GM12874 (cell line): ENCODE results near the gene GRIK3.

Experiments used
- TF ChIP-seq, protein P1 (sequence below): IDR thresholded peaks from 2 replicates; pipeline ENCODE4 v1.5.1; 2011; ENCODE audit warnings: low read depth, mild to moderate bottlenecking, control low read depth, low read length, moderate library complexity; ENCODE audit not compliant: insufficient read depth

GRIK3 gene

GRCh38 chr1:36944883-36945282 is 89.4 kb downstream of the GRIK3 start:
- TF ChIP-seq, protein P1, sequence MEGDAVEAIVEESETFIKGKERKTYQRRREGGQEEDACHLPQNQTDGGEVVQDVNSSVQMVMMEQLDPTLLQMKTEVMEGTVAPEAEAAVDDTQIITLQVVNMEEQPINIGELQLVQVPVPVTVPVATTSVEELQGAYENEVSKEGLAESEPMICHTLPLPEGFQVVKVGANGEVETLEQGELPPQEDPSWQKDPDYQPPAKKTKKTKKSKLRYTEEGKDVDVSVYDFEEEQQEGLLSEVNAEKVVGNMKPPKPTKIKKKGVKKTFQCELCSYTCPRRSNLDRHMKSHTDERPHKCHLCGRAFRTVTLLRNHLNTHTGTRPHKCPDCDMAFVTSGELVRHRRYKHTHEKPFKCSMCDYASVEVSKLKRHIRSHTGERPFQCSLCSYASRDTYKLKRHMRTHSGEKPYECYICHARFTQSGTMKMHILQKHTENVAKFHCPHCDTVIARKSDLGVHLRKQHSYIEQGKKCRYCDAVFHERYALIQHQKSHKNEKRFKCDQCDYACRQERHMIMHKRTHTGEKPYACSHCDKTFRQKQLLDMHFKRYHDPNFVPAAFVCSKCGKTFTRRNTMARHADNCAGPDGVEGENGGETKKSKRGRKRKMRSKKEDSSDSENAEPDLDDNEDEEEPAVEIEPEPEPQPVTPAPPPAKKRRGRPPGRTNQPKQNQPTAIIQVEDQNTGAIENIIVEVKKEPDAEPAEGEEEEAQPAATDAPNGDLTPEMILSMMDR: no peak

DNA sequence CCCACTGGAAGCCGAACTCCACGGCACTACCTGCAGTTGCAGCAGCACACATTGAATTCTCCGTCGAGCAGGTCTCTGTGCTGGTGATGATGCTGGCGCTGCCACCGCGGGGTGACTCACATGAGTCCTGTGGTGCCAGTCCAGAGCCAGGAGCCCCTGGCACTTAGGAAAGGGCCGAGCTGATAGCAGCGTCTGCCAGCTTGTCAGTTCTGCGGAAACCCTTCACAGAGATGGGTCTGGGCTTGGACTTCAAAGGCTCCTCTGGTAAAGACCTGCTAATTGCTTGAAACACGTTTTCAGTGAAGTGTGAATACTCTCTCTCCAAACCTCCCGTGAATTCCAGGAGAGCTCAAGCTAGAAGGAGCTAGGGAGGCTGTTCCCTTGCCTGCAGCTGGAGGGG is 92.2 kb downstream of the GRIK3 start:
- TF ChIP-seq, protein P1: no peak

DNA sequence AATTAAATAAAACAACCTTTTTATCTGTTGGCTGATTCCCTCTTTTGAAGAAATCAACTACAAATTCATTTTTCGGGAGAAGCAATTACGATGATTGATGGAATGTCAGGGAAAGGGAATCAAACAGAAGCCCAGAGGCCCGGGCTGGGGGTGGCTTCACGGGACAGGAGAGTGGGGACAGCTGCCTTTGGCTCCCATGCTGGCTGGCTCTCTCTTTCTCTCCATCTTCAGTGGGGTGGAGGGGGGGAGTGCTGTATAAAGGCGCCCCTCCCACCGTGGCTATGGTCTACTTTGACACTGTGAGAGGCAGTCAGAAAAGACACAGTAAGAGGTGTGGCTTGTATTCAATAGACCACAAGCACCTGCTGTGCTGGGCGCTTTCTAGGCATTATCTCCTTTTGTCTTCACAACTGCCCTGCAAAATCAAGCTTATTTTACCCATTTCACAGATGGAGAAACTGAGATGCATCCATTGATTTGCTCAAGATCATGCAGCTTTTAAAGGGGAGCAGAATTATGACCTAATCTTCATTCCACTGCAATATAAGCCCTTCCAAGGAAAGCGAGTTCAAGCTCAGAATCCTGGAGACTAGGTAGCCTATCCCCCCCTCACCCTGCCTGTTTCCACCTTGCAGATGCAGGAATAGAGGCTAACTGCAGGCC is 92.9 kb downstream of the GRIK3 start:
- TF ChIP-seq, protein P1: no peak

DNA sequence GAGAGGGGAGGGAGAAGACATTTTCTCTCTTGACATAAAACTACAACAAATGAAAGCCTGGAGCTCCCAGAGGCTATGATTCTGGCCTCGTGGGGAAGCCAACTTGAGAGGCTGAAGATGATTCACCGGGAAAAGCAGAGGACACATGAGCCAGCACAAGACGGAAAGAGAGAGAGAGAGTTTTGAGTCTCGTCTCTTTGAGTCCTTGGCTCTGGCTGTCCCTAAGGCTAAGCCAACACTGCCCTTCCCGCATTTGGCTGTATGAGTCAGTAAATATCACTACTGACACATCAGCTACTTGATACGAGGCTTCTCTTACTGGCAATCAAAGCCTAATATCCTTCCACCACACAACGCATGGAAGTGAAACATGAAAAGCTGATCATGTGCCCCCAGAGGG is 95.5 kb downstream of the GRIK3 start:
- TF ChIP-seq, protein P1: no peak

GRCh38 chr1:36937371-36937770 is 96.9 kb downstream of the GRIK3 start:
- TF ChIP-seq, protein P1: no peak

GRCh38 chr1:36934061-36934460 is 100.3 kb downstream of the GRIK3 start:
- TF ChIP-seq, protein P1: no peak

- TF ChIP-seq, protein P1: no peak
Measured at GRCh38 chr1:36927826-36928225, 106.5 kb downstream of the GRIK3 start.
